Testis (tissue), 3 donors: ENCODE measurements around the gene SERPINB2. TPM values are rescaled to one million over a fixed set of nuclear protein-coding genes. Genes with fewer than 3 reads are reported as not detected.

Experiments used
- DNase-seq: peaks from one replicate; pipeline ENCODE4 v3.0.0-alpha.2; 2019
- H3K27ac ChIP-seq, 2 donors: fragments of 200-600 bp; sonication (generic); one replicate each; pipeline ENCODE4 v1.5.1; 2019
- H3K27me3 ChIP-seq: fragments of 200-600 bp; sonication (generic); one replicate; pipeline ENCODE4 v1.5.1; 2019
- H3K36me3 ChIP-seq: fragments of 200-600 bp; sonication (generic); one replicate; pipeline ENCODE4 v1.5.1; 2017; ENCODE audit warnings: low read depth; ENCODE audit errors: missing control alignments
- H3K4me1 ChIP-seq: fragments of 200-600 bp; sonication (generic); one replicate; pipeline ENCODE4 v1.5.1; 2019
- H3K4me3 ChIP-seq, 2 donors: fragments of 200-600 bp; sonication (generic); one replicate each; pipeline ENCODE4 v1.5.1; 2017 to 2019
- H3K9me3 ChIP-seq: fragments of 200-600 bp; sonication (generic); one replicate; pipeline ENCODE4 v1.5.1; 2017
- POLR2A ChIP-seq: fragments of 450-650 bp; IDR thresholded peaks from one replicate; pipeline ENCODE4 v1.6.1; 2017; ENCODE audit warnings: antibody characterized with exemption, mild to moderate bottlenecking, moderate library complexity
- WGBS, 2 donors: methylation state at CpG; one replicate each; pipeline ENCODE4 v1.1.5; 2018; 5-methylcytosine and 5-hydroxymethylcytosine counted together
- intact Hi-C: fragments of 100-400 bp; cut with DNase I; formaldehyde crosslinking; loops from one replicate; pipeline ENCODE4 v1.15.1; 2023; ENCODE audit warnings: low total_unique reads
- polyA plus RNA-seq: library from polyadenylated mRNA; stranded (reverse); fragments of 350-450 nt; fragmentation: Illumina TruSeq; extraction: RNeasy Lipid Tissue Mini Kit (QIAGEN cat#74804); gene quantifications from one replicate; pipeline ENCODE4 v1.2.3, GENCODE V29; 2014; ENCODE audit warnings: low read depth, low replicate concordance; ENCODE audit not compliant: insufficient read depth
- total RNA-seq, 2 donors: library from RNA; depleted of rRNA; stranded (reverse); fragments of >200 nt; gene quantifications; one replicate each; pipeline ENCODE4 v1.2.3, GENCODE V29; 2016
- TF ChIP-seq, protein P1 (sequence below), 3 experiments: fragments of 450-650 bp in 2 of 3; fragments of 200-600 bp in 1 of 3; sonication (generic) in 1 of 3; IDR thresholded peaks; one replicate each; pipeline ENCODE4 v1.5.1; 2016 to 2019; ENCODE audit warnings: antibody characterized with exemption in 3 of 3, mild to moderate bottlenecking in 2 of 3, moderate library complexity in 1 of 3

Gene SERPINB2
- total and polyA plus RNA-seq, 3 donors from 2014 or later, result not detected

DNA sequence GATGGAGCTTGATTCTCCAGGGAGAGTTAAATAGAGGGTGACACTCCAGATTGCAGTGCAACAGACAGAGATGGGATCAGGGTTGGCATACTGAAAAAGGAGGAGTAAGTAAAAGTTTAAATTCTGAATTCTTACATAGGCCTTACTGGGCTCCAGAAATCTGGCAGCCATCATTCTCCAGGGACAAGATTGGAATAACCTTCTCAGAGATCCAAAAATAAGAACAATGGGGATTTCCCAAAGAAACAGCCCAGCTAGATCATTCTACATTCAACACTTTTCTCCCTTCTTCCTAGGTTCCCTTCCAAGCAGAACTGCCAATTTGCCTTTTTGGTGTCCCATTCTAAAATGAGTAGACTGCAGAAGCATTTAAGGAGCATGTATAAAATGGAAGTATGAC is 14.9 kb upstream of the SERPINB2 start:
- H3K4me3 ChIP-seq, result no peak overlapping the region
- no peak overlapping the region for H3K27ac ChIP-seq
- H3K9me3 ChIP-seq, result no peaks in the 10 kb centered on the region
- no peaks in the 10 kb centered on the region for H3K4me1 ChIP-seq
- intact Hi-C loops, result no loop called here
- H3K27me3 ChIP-seq, result no peaks in the 10 kb centered on the region
- DNase-seq, result no peak
- no peaks in the 10 kb centered on the region for H3K36me3 ChIP-seq
- TF ChIP-seq POLR2A, result no peak
- TF ChIP-seq, protein P1, sequence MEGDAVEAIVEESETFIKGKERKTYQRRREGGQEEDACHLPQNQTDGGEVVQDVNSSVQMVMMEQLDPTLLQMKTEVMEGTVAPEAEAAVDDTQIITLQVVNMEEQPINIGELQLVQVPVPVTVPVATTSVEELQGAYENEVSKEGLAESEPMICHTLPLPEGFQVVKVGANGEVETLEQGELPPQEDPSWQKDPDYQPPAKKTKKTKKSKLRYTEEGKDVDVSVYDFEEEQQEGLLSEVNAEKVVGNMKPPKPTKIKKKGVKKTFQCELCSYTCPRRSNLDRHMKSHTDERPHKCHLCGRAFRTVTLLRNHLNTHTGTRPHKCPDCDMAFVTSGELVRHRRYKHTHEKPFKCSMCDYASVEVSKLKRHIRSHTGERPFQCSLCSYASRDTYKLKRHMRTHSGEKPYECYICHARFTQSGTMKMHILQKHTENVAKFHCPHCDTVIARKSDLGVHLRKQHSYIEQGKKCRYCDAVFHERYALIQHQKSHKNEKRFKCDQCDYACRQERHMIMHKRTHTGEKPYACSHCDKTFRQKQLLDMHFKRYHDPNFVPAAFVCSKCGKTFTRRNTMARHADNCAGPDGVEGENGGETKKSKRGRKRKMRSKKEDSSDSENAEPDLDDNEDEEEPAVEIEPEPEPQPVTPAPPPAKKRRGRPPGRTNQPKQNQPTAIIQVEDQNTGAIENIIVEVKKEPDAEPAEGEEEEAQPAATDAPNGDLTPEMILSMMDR (IDR thresholded peaks at IDR 0.05), result no peak

DNA sequence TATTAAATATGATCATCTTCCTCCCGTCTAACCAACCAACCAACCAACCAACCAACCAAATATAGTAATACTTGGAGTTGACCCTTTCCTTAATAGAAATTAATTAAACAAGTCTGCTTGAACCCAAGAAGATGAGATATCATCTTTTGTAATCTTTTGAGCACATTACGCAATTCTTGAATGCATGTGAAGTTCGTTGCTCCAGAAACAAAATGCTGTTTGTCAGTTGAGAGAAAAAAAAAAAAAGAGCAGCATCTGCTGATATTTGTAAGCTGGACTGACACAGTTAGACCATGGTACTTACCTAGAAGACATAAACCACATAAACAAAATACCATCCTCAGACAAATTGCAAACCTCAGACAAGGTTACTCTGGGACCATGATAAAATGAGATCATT is 9.2 kb upstream of the SERPINB2 start:
- no peaks in the 10 kb centered on the region for H3K27me3 ChIP-seq
- intact Hi-C loops, result no loop called here
- DNase-seq, result no peak
- H3K4me3 ChIP-seq, result no peak overlapping the region
- no peaks in the 10 kb centered on the region for H3K4me1 ChIP-seq
- TF ChIP-seq, protein P1 (IDR thresholded peaks at IDR 0.05), result no peak
- no peak for TF ChIP-seq POLR2A
- H3K36me3 ChIP-seq, result no peaks in the 10 kb centered on the region
- WGBS, 2 donors, result 67 to 81% methylated on average over 3 of the region's 3 CpGs
- no peaks in the 10 kb centered on the region for H3K9me3 ChIP-seq
- H3K27ac ChIP-seq, result no peak overlapping the region

DNA sequence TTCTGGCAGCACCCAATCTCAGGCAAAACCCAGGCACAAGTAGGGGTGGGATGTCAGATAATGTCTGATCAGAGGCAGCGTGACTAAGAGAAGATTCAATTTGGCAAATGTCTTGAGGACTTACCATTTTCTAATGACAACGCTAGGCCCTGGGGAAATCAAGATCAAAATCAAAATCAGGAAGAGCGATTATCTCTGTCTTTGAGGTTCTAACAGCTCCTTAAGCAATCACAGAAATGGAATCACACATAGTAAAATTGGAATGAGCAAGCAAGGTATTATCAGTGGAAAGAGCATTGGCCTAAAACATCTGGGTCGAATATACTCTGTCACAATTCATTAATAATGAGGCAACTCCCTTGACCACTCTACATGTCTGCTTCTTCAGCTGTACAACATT is 8.6 kb upstream of the SERPINB2 start:
- no peak overlapping the region for H3K27ac ChIP-seq
- intact Hi-C loops, result no loop called here
- no peaks in the 10 kb centered on the region for H3K27me3 ChIP-seq
- TF ChIP-seq, protein P1 (IDR thresholded peaks at IDR 0.05), result no peak
- TF ChIP-seq POLR2A, result no peak
- H3K4me3 ChIP-seq, result no peak overlapping the region
- no peaks in the 10 kb centered on the region for H3K4me1 ChIP-seq
- H3K9me3 ChIP-seq, result no peaks in the 10 kb centered on the region
- DNase-seq, result no peak
- WGBS, 2 donors, result 74 to 78% methylated on average over 4 of the region's 4 CpGs
- no peaks in the 10 kb centered on the region for H3K36me3 ChIP-seq

DNA sequence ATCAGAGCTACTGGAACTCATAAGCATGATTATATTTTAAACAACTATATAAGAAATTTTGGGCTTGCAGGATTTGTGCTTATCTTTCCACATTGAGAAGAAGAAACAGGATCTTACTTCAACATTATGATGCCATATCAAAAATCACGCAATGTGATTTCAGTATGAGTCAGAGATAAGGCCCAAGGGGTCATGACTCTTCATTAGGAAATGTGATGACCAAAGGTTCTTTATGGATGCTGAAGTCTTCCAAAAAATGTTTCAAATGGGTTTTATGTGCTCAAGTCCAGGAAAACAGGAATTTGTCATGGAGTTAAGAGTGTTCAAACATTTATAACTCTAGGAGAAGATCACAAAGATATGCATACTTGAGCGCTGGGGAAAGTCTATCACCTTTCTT is 7.8 kb upstream of the SERPINB2 start:
- DNase-seq, result no peak
- intact Hi-C loops, result no loop called here
- Histone ChIP-seq H3K4me3 (no peak overlapping the region), H3K36me3 (no peaks in the 10 kb centered on the region), H3K9me3 (no peaks in the 10 kb centered on the region), H3K27me3 (no peaks in the 10 kb centered on the region), H3K4me1 (no peaks in the 10 kb centered on the region), H3K27ac (no peak overlapping the region)
- WGBS, 2 donors, result 67 to 79% methylated on average over 2 of the region's 2 CpGs
- no peak for TF ChIP-seq POLR2A
- TF ChIP-seq, protein P1 (IDR thresholded peaks at IDR 0.05), result no peak

DNA sequence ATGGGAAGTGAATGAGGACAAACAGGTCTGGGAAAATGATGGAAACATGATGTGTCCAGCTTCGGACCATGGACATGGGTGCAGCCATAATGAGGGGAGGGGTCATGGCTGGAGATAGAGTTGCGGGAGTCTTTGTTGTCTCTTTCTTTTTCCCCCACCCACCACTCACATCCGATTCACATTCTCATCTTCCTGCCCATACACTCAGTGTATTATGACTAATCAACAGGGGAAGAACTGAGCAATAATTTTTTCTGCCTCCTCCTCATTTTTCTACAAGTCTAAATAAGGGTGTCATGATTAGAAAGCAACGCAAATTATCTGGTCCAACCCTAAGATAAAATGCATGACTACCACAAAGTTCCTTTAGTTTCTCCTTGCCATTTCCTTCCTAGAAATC is 5.7 kb upstream of the SERPINB2 start:
- H3K9me3 ChIP-seq, result no peaks in the 10 kb centered on the region
- TF ChIP-seq, protein P1 (IDR thresholded peaks at IDR 0.05), result no peak
- TF ChIP-seq POLR2A, result no peak
- H3K4me3 ChIP-seq, result no peak overlapping the region
- H3K4me1 ChIP-seq, result no peaks in the 10 kb centered on the region
- DNase-seq, result no peak
- no peak overlapping the region for H3K27ac ChIP-seq
- 65 to 66% methylated on average over 4 of the region's 4 CpGs for WGBS, 2 donors
- no peaks in the 10 kb centered on the region for H3K27me3 ChIP-seq
- no peaks in the 10 kb centered on the region for H3K36me3 ChIP-seq
- intact Hi-C loops, result no loop called here
